Adipose tissue (tissue), 3 donors: ENCODE data around the gene TRPM3. TPM values are rescaled to one million over a fixed set of nuclear protein-coding genes. Genes with fewer than 3 reads are reported as not detected.

Experiments used
- H3K27ac ChIP-seq: one replicate; pipeline ENCODE4 v1.5.1; 2013; ENCODE audit warnings: low read depth, low read length
- WGBS, 3 donors: extraction: QIAGEN DNeasy Blood & Tissue Kit; methylation state at CpG; one replicate each; pipeline ENCODE4 v1.1.7; 2013; 5-methylcytosine and 5-hydroxymethylcytosine counted together
- polyA plus RNA-seq, 3 donors: library from polyadenylated mRNA; stranded (reverse); fragments of 200-250 nt; gene quantifications; one replicate each; pipeline ENCODE4 v1.2.3, GENCODE V29; 2013
- donor health status: healthy with polysubstance abuse.
- donor health status: Bipolar disorder and iron deficiency.
- donor health status: healthy.

Gene TRPM3
- polyA plus RNA-seq, 3 donors: 0.09 to 0.22 (median 0.10) TPM

DNA sequence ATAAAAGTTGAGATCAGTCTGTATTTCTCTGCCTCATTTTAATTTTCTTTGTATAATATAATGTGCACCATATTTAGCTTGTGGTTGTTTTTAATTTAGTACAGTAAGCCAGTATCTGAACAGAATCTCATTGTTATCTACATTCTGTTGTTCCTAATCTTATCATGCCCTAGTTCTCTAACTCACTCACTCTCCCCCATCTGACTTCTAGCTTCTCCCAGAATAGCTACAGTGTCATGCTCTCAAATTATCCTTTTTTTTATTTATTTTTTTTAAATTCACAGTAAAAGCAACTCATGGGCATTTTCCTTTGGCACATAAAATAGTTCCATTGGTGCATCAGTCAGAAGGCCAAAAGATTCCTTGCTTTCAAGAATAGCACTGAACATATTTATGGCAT is 156.6 kb downstream of the TRPM3 start:
- H3K27ac ChIP-seq: no peak overlapping the region

DNA sequence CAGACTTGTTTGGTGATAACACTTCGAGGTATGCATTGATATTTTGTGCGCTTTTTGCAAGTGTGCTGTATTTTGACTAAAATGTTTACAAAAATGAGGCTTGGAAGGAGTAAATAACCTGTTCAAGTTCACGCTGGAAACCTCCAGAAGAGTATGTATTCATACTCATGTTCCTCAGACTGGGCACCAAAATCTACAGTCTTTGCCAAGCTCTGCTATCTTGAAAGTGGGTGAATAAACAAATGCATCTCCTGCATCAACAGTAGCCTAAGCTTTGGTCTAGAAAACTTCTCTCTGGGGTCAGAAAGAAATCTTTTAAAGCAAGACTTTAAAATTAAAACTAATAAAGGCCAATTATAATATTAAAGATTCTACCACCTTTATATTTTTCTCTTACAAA is 157.9 kb downstream of the TRPM3 start:
- 66 to 81% (median 80%) methylated on average over 3 of the region's 3 CpGs for WGBS, 3 donors
- H3K27ac ChIP-seq: no peak overlapping the region

DNA sequence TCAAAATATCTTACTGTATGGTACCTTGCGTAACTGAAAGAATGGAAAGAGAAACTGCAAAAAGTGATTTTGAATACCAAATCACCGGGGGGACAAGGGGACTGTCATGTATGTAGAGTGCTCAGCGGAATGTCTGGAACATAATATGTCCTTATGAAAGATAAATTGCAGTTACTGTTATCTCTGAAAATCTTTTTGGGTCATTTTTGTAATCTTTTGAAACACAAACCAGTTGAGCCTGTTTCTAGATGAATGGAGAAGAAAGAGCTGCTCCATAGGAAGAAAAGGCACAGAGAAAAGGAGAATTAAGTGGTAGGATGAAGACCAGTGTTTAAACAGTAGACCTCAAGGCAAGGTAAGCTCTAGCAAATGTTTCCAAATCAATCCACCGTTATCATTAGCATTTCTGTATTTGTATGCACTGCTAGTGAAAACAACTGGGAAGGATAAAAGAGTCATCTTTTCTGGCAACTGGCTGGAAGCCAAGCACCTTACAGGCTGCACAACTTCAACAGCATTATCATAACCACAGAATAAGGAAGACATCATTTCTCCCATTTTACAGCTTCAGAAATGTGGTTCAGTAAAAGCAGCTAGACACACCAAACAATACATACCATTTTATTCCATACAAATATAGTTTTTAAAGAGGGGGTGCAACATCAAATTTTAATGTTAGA is 158.5 kb downstream of the TRPM3 start:
- 71 to 87% (median 84%) methylated on average over 4 of the region's 4 CpGs for WGBS, 3 donors
- H3K27ac ChIP-seq: no peak overlapping the region

DNA sequence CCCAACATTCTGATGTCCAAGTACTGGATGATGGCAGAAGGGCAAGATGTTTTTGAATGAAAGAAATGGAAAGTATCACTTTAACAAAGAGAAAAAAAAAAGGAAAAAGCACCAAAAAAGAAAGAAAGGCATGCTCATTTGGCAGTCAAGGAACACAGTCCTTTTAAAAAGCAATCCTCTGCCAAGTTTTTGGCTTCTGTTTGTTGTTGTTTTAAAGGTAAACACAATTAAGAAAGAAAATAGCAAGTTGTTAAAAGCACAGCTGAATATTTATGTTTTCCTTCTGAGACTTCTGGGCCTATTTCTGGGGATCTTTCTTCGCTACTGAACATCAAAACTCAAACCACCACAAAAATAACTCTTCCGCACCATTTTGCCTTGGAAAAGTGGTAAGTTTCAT is 162.1 kb downstream of the TRPM3 start:
- WGBS, 3 donors: 89 to 94% (median 93%) methylated on average over 2 of the region's 2 CpGs
- no peak overlapping the region for H3K27ac ChIP-seq

DNA sequence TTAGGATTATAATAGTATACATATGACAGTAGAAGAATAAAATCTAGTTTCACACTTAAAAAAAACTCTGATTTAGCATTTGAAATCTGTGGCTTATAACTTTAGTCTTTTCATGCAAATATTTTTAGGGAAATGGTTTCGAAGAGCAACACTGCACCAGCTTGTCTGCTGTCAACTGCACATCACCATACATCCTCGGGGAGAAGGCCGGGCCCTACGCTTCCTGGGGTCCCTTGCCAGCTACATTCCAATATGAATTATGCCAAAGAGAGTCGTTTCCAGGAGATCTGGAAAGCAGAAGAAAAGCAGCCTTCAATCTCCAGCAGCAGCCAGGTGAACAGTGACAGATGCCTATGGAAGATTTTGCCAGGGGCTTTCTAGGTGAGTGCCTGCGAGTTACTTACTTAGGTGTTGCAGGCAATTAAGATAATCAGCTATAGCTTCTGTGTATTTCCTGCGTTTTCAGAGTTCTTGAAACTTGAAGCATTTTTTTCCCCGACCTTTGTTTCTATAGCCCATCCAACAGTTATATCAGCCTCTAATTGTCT is 166.8 kb downstream of the TRPM3 start:
- WGBS, 3 donors: 64 to 75% (median 72%) methylated on average over 8 of the region's 8 CpGs
- H3K27ac ChIP-seq: no peak overlapping the region

DNA sequence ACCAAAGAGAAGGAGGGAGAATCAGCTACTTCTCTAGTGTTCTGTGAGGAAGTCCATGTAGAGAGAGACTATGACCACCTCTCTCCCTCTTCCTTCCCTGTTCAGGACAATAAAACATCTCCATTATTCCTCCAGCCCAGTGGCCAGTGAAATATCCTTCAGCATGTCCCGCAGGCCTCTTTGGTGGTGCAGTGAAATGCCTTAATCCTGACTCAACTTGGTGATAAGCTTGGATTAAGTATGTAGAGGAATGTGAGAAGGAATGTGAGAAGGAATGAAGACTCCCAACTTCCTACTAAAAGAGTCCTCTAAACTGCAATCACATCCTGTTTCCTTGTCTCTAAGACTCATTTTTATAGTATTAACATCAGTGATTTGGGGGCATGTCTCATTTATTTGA is 167.3 kb downstream of the TRPM3 start:
- H3K27ac ChIP-seq: no peak overlapping the region
- 25 to 58% (median 55%) methylated on average over 1 of the region's 1 CpG for WGBS, 3 donors

DNA sequence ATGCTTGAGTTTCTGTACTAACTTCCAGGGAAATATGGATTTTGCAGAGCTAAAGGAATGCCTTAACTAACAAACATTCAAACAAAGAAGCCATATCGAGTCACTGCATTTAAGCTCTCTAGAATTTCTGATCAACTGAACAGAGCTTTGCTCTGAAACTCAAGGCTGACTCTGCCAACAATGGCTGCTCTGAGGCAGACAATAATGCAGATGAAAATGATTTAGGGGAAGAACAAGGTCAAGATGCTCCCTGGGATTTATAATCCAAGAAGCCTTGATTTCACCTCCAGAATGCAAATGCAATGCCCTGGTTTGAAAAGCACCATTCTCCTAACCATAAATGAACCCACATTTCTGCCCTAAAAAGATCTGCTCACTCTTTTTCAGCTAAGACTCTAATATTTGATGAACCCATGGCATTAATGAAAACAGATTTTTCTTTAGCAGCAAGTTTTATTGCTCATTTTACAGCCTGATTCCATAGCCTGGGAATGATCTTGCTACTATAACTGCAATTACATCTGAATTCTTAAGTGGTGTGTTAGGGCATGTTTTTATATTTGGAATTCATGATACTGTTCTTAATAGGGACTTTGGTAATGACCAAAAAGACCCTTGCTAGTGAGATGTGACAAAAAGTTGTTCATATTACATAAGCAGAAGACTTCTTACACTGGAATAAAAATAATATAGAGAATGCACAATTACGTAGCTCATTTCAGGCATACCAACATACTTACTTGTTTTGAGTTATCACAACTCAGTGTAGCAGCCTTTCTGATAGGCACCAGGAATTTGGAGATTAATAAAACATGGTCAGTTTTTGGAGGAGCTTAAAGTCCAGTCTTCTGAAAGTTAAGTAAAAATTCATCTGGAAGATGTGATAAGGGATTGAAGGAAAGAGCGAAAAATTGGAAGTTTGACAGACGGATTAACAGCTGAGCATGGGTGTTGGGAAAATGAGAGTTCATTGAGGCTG is 169.4 kb downstream of the TRPM3 start:
- H3K27ac ChIP-seq: no peak overlapping the region
- 78 to 89% (median 83%) methylated on average over 4 of the region's 4 CpGs for WGBS, 3 donors

DNA sequence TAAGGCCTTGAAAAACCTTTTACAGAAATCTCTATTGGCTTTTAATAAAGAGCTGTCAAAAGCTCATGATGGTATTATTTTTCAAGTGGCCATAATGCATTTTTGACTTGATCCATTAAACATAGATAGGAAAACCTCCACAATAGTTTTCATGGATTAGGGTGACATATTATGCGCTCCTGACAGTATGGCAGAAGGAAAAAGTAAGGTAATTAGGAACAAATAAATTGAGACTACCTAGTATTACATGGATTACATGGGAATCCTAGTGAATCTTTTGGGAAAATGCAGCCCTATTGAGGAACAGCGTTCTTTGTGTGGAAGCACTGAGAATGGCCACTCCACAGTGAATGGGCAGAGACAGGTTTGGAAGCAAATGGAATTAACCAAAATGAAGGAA is 171.2 kb downstream of the TRPM3 start:
- no peak overlapping the region for H3K27ac ChIP-seq
- WGBS, 3 donors: 45 to 49% (median 48%) methylated on average over 2 of the region's 2 CpGs

DNA sequence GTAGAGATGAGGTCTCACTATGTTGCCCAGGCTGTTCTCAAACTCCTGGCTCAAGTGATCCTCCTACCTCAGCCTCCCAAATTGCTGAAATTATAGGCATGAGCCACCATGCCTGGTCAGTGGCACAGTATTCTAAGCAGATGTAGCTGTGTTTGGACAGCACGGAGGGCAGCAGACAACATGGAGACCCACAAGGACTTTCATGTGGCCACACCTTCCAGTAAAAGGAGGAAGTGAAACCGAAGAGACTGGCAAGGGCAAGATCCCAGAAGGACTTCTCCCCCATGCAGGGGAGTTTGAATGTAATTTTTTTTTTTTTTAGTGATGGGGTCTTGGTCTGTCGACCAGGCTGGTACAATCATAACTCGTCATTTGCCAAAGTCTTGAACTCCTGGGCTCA is 172.2 kb downstream of the TRPM3 start:
- no peak overlapping the region for H3K27ac ChIP-seq
- 69 to 80% (median 73%) methylated on average over 4 of the region's 4 CpGs for WGBS, 3 donors

DNA sequence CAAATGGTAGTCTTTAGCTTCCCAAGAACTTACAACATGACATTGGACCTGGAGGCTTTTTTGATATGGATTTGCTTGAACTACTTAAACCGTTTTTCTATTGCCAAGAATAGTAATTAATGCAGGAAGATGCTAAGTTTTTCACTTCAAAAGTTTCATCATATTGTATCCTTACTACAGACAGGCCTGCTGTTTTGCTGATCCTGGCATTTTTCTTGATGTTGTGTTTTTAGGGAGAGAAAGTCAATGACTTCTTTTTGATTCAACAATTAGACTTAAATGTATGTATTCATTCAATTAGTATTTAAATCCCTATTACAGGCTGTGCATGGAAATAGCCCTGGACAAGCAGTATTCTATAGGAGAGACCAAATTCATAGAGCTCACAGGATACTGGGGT is 172.7 kb downstream of the TRPM3 start:
- WGBS, 3 donors: 39 to 61% (median 56%) methylated on average over 1 of the region's 1 CpG
- H3K27ac ChIP-seq: no peak overlapping the region

DNA sequence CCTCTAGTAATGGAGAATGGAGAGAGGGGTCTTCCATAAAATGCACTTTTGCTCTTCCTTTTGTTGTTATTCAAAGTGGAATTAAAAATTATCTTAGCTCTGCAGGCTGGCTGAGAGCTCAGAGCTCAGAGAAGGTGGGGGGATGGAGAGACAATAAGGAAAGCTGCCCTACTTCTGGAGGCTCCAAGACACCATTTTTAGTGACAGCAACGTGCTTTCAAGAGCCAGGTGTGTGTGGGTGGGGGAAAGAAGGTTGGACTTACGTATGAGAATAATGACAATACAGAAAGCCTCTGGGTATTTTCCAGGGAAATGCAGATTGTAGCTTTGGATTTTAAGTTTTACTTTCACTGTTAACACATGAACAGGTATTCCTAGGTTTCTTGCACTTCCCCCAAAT is 173.9 kb downstream of the TRPM3 start:
- H3K27ac ChIP-seq: no peak overlapping the region
- 36 to 50% (median 37%) methylated on average over 2 of the region's 2 CpGs for WGBS, 3 donors

DNA sequence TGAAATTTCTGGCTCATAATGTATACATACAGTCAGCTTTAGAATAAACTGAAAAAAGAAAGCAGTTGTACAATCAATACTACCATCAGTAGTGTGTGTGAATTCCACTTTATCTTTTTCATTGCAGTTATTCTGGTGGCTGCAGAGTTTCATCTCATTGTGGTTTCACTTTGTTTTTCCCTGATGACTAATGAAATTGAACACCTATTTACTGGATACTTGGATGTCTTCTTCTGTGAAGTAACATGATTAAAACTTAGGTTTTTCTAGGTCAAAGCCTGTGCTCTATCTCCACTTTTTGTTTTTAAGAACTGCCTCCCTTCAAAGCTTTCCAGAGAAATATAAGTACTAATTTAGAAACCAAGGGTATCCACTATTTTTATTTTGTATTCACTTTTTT is 174.3 kb downstream of the TRPM3 start:
- no peak overlapping the region for H3K27ac ChIP-seq

DNA sequence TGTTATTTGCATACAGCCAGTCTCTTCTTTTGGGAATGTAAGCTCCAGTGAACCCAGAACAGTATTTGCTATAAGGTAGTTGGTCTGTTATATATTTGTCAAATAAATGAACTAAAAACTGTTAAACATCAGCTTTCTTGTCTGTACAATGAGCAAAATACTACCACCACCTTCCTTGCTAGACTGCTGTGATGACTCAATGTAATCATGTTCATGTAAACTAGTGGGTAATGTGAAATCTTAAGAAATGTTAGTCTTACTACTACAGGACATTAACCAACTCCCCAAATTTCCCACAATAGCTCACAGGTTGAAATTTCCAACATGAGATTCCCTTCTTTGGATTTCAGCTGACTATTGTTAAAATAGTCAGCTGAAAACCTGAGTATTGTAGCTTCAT is 176.1 kb downstream of the TRPM3 start:
- no peak overlapping the region for H3K27ac ChIP-seq

DNA sequence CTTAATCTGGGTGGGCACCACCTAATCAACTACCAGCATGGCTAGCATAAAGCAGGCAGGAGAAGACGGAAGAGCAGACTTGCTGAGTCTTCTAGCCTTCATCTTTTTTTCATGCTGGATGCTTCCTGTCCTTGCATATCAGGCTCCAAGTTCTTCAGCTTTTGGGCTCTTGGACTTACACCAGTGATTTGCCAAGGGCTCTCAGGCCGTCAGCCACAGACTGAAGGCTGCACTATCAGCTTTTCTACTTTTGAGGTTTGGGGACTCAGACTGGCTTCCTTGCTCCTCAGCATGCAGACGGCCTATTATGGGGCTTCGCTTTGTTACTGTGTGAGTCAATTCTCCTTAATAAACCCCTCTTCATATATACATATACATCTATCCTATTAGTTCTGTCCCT is 180.2 kb downstream of the TRPM3 start:
- no peak overlapping the region for H3K27ac ChIP-seq
- WGBS, 3 donors: 63 to 83% (median 64%) methylated on average over 4 of the region's 4 CpGs

DNA sequence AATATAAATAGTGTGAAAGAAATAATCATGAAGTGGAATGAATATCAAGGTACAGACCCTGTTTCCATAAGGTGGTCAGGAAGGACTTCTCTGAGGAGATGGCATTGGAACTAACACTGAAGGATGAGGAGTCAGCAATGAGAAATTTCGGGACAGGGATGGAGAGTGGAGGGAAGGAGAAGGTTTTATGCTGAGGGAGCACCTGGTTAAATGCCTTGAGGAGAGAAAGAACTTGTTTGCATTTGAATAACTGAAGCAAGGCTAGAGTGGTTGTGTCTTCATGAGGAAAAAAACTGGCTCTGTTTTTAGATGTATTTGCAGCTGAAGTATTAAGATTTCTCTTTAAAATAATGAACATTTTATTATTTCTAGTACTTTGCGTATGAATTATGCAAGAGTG is 180.8 kb downstream of the TRPM3 start:
- no peak overlapping the region for H3K27ac ChIP-seq
- WGBS, 3 donors: 43 to 69% (median 62%) methylated on average over 2 of the region's 2 CpGs

DNA sequence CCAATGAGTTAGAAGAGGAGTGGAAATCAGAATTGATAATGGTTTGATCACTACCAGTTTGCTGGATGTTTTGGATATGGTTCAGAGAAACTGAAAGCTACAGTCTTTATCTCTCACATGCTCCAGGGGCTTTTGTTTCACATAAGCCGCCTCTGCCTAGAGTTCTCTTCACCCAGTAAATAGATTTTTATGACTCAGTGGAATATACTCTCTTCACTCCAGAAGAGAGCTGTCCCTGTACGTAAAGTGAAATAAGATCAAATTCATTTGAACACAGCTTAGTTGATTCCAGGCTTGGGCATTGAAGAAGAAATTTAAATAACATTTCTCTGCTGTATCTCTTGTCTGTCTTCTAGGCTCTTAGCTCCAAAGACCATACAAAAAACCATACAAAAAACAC is 184.9 kb downstream of the TRPM3 start:
- H3K27ac ChIP-seq: no peak overlapping the region
- 51 to 71% (median 70%) methylated on average over 2 of the region's 2 CpGs for WGBS, 3 donors

DNA sequence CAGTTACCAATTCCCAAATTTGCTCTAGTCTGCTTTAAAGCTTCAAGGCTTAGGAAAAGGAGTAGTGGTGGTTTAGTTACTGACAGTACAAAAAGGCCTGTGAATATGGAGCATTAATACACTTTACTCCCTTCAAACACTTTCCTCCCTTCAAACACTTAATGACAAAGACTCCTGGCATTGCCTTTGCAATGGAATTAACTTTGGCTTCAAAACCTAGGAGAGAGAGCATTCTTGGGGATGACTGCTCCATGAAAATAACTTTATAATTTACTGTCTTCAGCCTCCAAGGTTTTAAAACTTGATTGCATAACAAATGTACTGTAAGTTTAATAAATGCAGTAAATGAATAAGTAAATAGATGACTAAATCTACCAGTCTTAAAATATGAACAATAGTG is 185.6 kb downstream of the TRPM3 start:
- no peak overlapping the region for H3K27ac ChIP-seq

DNA sequence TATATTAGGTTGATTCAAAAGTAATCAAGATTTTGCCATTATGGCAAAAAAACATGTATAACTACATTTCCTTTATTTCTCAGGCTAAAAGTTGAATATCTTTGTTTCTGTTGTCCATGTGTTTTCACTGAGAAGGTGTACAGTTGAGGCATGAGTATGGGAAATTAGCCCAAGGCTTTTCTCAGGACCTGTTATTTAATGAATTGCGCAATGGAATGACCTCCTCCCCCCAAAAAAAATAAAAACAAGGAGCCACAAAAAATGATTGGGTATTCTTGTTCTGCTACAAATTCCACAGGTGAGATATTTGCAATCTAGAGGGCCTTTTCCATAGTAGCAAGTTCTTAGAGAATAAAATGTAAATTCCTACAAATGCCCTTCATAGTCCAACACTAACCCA is 186.8 kb downstream of the TRPM3 start:
- H3K27ac ChIP-seq: no peak overlapping the region
- 79 to 97% (median 88%) methylated on average over 1 of the region's 1 CpG for WGBS, 3 donors

DNA sequence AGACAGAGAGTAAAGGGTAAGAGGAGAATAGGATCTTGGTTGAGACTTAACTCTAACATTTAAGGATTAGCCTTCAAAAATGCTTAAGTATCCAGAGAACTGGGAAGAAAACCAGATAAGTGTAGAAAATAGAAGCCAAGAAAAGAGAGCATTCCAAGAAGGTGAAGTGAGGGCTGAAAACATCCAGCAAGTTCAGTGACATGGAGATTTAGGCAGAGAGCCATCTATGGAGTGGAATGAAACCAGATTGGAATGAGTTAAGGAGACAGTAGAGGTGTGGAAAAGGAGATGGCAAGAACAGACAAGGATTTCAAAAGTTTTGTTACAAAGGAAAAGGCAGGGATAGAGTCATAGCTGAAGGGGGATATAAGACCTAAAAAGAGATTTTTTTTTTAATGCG is 188.1 kb downstream of the TRPM3 start:
- no peak overlapping the region for H3K27ac ChIP-seq
- 70 to 78% (median 75%) methylated on average over 1 of the region's 1 CpG for WGBS, 3 donors

DNA sequence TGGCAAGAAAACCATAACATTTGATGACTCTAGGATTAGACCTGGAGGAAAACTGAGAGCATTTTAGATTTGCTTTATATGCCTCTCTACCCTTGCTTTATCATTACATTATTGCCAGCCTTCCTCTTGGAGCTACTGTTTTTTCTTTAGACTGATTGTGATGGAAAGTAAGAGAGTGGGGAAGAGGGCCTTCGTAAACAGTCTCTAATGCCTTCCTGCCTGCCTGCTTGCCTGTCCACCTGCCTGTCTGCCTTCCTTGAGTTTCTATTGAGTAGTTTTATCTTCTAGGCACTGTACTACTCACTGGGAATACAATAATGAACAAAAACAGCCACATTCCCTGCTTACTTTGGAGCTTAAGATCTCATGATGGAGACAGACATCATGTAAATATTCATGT is 189.3 kb downstream of the TRPM3 start:
- 82 to 92% (median 87%) methylated on average over 1 of the region's 1 CpG for WGBS, 3 donors
- H3K27ac ChIP-seq: no peak overlapping the region
